Upper lobe of right lung (tissue), 1 donor: ENCODE measurements around the gene OGFR. TPM values are rescaled to one million over a fixed set of nuclear protein-coding genes. Genes with fewer than 3 reads are reported as not detected.

Experiments
- ATAC-seq: fragments of 200-7000 bp; cut with Tn5 transposase; one replicate; pipeline ENCODE4 v1.9.1; 2020; ENCODE audit warnings: mild to moderate bottlenecking, moderate library complexity
- DNase-seq: peaks from one replicate; pipeline ENCODE4 v3.0.0-alpha.2; 2020
- H3K27ac ChIP-seq: fragments of 200-600 bp; one replicate; pipeline ENCODE4 v1.8.0; 2022
- H3K27me3 ChIP-seq: fragments of 200-600 bp; one replicate; pipeline ENCODE4 v1.8.0; 2022; ENCODE audit warnings: mild to moderate bottlenecking
- H3K36me3 ChIP-seq: fragments of 200-600 bp; one replicate; pipeline ENCODE4 v1.8.0; 2022
- H3K4me1 ChIP-seq: fragments of 200-600 bp; one replicate; pipeline ENCODE4 v1.8.0; 2022
- H3K4me3 ChIP-seq: fragments of 200-600 bp; one replicate; pipeline ENCODE4 v1.8.0; 2022; ENCODE audit warnings: mild to moderate bottlenecking
- H3K9me3 ChIP-seq: fragments of 200-600 bp; one replicate; pipeline ENCODE4 v1.8.0; 2022
- intact Hi-C: fragments of 100-400 bp; cut with DNase I; formaldehyde crosslinking; loops from one replicate; pipeline ENCODE4 v1.11.0; 2022
- total RNA-seq: library from RNA; stranded (reverse); fragmentation: NEBNext Ultra II Directional; extraction: Animal tissue kit (Norgen Biotek cat#: 25700); gene quantifications from one replicate; pipeline ENCODE4 v1.2.1, GENCODE V29; 2021
- TF ChIP-seq, protein P1 (sequence below): fragments of 200-600 bp; IDR thresholded peaks from one replicate; pipeline ENCODE4 v1.8.0; 2022; ENCODE audit warnings: antibody characterized with exemption
- donor health status: DM: no; HTN: yes; CAD: no; lungs with severe emphysema.

The OGFR gene
- total RNA-seq, 1 donor from 2014 or later, result 58.2 TPM

- no peak for ATAC-seq
- intact Hi-C loops, result no loop called here
- H3K36me3 ChIP-seq, result no peaks in the 10 kb centered on the region
- H3K9me3 ChIP-seq, result no peaks in the 10 kb centered on the region
- peaks cover 8% of the 10 kb centered on the region for H3K27me3 ChIP-seq
- DNase-seq, result no peak
- H3K4me3 ChIP-seq, result no peak overlapping the region
- TF ChIP-seq, protein P1, sequence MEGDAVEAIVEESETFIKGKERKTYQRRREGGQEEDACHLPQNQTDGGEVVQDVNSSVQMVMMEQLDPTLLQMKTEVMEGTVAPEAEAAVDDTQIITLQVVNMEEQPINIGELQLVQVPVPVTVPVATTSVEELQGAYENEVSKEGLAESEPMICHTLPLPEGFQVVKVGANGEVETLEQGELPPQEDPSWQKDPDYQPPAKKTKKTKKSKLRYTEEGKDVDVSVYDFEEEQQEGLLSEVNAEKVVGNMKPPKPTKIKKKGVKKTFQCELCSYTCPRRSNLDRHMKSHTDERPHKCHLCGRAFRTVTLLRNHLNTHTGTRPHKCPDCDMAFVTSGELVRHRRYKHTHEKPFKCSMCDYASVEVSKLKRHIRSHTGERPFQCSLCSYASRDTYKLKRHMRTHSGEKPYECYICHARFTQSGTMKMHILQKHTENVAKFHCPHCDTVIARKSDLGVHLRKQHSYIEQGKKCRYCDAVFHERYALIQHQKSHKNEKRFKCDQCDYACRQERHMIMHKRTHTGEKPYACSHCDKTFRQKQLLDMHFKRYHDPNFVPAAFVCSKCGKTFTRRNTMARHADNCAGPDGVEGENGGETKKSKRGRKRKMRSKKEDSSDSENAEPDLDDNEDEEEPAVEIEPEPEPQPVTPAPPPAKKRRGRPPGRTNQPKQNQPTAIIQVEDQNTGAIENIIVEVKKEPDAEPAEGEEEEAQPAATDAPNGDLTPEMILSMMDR, result no peak
- no peak overlapping the region for H3K27ac ChIP-seq
- peaks cover 11% of the 10 kb centered on the region for H3K4me1 ChIP-seq
Measured at GRCh38 chr20:62777528-62777830, 27.2 kb upstream of the OGFR start.

DNA sequence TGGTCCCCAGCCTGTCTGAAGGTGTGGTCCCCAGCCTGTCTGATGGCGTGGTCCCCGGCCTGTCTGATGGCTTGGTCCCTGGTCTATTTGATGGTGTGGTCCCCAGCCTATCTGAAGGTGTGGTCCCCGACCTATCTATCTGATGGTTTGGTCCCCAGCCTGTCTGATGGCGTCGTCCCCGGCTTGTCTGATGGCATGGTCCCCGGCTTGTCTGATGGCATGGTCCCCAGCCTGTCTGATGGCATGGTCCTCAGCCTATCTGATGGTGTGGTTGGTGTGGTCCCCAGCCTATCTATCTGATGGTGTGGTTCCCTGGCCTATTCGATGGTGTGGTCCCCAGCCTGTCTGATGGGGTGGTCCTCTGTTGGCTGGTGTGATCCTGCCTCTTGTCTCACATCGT lies 26.6 kb upstream of the OGFR start:
- H3K36me3 ChIP-seq, result no peaks in the 10 kb centered on the region
- ATAC-seq (no peak), DNase-seq (no peak)
- no peak overlapping the region for H3K27ac ChIP-seq
- peaks cover 6% of the 10 kb centered on the region for H3K4me1 ChIP-seq
- H3K4me3 ChIP-seq, result no peak overlapping the region
- H3K27me3 ChIP-seq, result peaks cover 8% of the 10 kb centered on the region
- TF ChIP-seq, protein P1, result no peak
- intact Hi-C loops, result no loop called here
- no peaks in the 10 kb centered on the region for H3K9me3 ChIP-seq

- DNase-seq (no peak), ATAC-seq (no peak)
- intact Hi-C loops, result no loop called here
Measured at GRCh38 chr20:62778601-62779416, 25.8 kb upstream of the OGFR start.

DNA sequence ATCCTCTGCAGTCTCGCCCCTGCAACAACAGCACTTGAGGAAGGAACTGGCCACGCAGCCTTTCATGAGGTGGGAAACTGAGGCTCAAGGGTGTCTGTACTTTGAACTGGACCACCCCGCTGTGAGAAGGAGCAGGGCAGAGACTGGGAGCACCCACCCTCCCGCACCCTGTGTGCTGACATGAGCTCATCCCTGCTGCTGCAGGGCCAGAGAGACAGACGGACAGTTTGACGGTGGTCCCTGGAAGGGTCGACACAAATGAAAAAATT lies 25.3 kb upstream of the OGFR start:
- intact Hi-C loops, result no loop called here
- ATAC-seq (no peak), DNase-seq (no peak)
- Histone ChIP-seq H3K4me1 (peaks cover 2% of the 10 kb centered on the region), H3K27ac (no peak overlapping the region), H3K4me3 (no peak overlapping the region), H3K9me3 (no peaks in the 10 kb centered on the region), H3K27me3 (peaks cover 8% of the 10 kb centered on the region), H3K36me3 (no peaks in the 10 kb centered on the region)
- TF ChIP-seq, protein P1, result no peak

More at GRCh38 chr20:62778601-62779416, 25.8 kb upstream of the OGFR start:
- TF ChIP-seq, protein P1, result no peak
- Histone ChIP-seq H3K27ac (no peak overlapping the region), H3K4me1 (peaks cover 2% of the 10 kb centered on the region), H3K27me3 (peaks cover 8% of the 10 kb centered on the region), H3K9me3 (no peaks in the 10 kb centered on the region), H3K36me3 (no peaks in the 10 kb centered on the region), H3K4me3 (no peak overlapping the region)

- H3K27me3 ChIP-seq, result peaks cover 8% of the 10 kb centered on the region
- no peak overlapping the region for H3K27ac ChIP-seq
- no peak overlapping the region for H3K4me3 ChIP-seq
- no peak for DNase-seq
- TF ChIP-seq, protein P1, result no peak
- intact Hi-C loops, result no loop called here
- ATAC-seq, result no peak
- H3K9me3 ChIP-seq, result no peaks in the 10 kb centered on the region
- H3K4me1 ChIP-seq, result peaks cover 2% of the 10 kb centered on the region
- no peaks in the 10 kb centered on the region for H3K36me3 ChIP-seq
Measured at GRCh38 chr20:62780204-62780603, 24.4 kb upstream of the OGFR start.

DNA sequence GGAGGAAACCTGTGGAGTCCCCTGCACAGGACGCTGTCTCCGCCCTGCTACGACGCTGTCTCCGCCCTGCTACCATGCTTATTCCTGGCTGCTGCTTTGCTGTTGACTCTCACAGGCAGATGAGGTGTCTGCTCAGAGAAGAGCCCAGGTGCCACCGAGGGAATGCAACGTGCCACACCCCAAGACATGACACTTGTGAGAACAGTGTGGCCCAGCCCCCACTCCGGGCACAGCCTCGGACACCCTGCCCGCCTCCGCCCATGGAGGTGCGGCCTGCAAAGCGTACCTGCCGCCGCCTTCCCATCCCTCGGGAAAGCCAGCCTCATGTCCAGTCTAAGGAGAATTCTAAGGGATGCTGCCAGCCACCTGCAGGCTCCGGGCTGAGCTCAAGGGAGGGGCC lies 23.9 kb upstream of the OGFR start:
- H3K9me3 ChIP-seq, result no peaks in the 10 kb centered on the region
- no peak overlapping the region for H3K27ac ChIP-seq
- H3K4me3 ChIP-seq, result no peak overlapping the region
- DNase-seq (no peak), ATAC-seq (no peak)
- TF ChIP-seq, protein P1, result no peak
- intact Hi-C loops, result no loop called here
- peaks cover 2% of the 10 kb centered on the region for H3K4me1 ChIP-seq
- H3K36me3 ChIP-seq, result no peaks in the 10 kb centered on the region
- peaks cover 8% of the 10 kb centered on the region for H3K27me3 ChIP-seq
